H1 (cell line): ENCODE data around the gene PHC2. TPM values are rescaled to one million over a fixed set of nuclear protein-coding genes. Genes with fewer than 3 reads are reported as not detected.

Experiments
- ATF3 ChIP-seq: IDR thresholded peaks from 2 replicates; pipeline ENCODE4 v1.6.1; 2011; ENCODE audit warnings: low read depth, mild to moderate bottlenecking, low read length; ENCODE audit not compliant: insufficient read depth
- CBX5 ChIP-seq: fragments of 300-800, 300-1000 bp; sonication (generic); IDR thresholded peaks from 2 replicates; pipeline ENCODE4 v1.7.1; 2016; ENCODE audit warnings: antibody characterized with exemption, low read length, low read depth
- CHD1 ChIP-seq: IDR thresholded peaks from 2 replicates; pipeline ENCODE4 v1.6.1; 2012; ENCODE audit warnings: low read depth, low read length, improper control_type of control experiment
- KDM4A ChIP-seq: IDR thresholded peaks from one replicate; pipeline ENCODE4 v1.7.1; 2012; ENCODE audit warnings: low read depth, mild to moderate bottlenecking, moderate library complexity, low read length, inconsistent platforms; ENCODE audit not compliant: severe bottlenecking
- RNF2 ChIP-seq: fragments of 200-900, 300-1000 bp; sonication (generic); IDR thresholded peaks from 2 replicates; pipeline ENCODE4 v1.7.1; 2016; ENCODE audit warnings: borderline replicate concordance, low read depth, mild to moderate bottlenecking, antibody characterized with exemption, low read length; ENCODE audit not compliant: poor library complexity, severe bottlenecking; ENCODE audit errors: missing control alignments
- polyA plus RNA-seq, 7 experiments: library from polyadenylated mRNA; depleted of rRNA in 3 of 7; stranded (reverse) in 5 of 7; unstranded in 2 of 7; fragments of >200 nt in 5 of 7; fragments of 200-250 nt in 2 of 7; gene quantifications; 1 replicate in 5 of 7; 2 replicates in 1 of 7; 4 replicates in 1 of 7; pipeline versions ENCODE4 v1.2.1 to v1.2.3, GENCODE V29; 2011 to 2013; ENCODE audit warnings: missing spikeins in 2 of 7, mixed read lengths in 2 of 7
- total RNA-seq: library from RNA; stranded (reverse); fragmentation: NEBNext Ultra II Directional; extraction: Animal tissue kit (Norgen Biotek cat#: 25700); gene quantifications from 2 replicates; pipeline ENCODE4 v1.2.1, GENCODE V29; 2021

The PHC2 gene
- total and polyA plus RNA-seq, 2 of the 8 experiments (the other 6 are each of a cell fraction or from before 2014, with no cell fraction given), result 5.6 to 14.2 TPM

- TF ChIP-seq ATF3 (no peak), RNF2 (no peak), CBX5 (no peak), CHD1 (no peak), KDM4A (no peak)
These were observed 131.3 kb downstream of the PHC2 start (continued) for GRCh38 chr1:33299461-33300155.
